ENCODE data around the gene NUP88. TPM values are rescaled to one million over a fixed set of nuclear protein-coding genes. Genes with fewer than 3 reads are reported as not detected.

NUP88 gene
- total RNA-seq (ENCODE audit: low replicate concordance), result 58.8 and 72.4 TPM in 2 replicates
- long read RNA-seq, transcript NUP88-210 (11 exons, 2,081 nt), result minor isoform, 10 of 303 reads
- long read RNA-seq, transcript NUP88-201 (17 exons, 2,194 nt), result minor isoform, 8 of 303 reads
- long read RNA-seq, transcript NUP88-207 (17 exons, 2,916 nt), result major isoform, 174 of 303 reads
- long read RNA-seq, partial matches to known transcripts, result 80 of 303 reads
- long read RNA-seq, other reads (novel, unspliced or antisense), result 31 of 303 reads

GRCh38 chr17:5419356-5419958 lies at the start of gene NUP88:
NUP88 (minus strand) TSS chr17:5419662; CDS start chr17:5419650, 12 bp downstream.
- Mint-ChIP-seq H3K4me1 (ENCODE audit: unreplicated experiment) (peaks cover 16% of the 10 kb centered on the region), H3K4me3 (peak within 1 kb of the TSS; percentile 97), H3K27me3 (no peaks in the 10 kb centered on the region), H3K36me3 (peaks cover 17% of the 10 kb centered on the region), H3K27ac (peak within 1 kb of the TSS; percentile 99), H3K9me3 (no peaks in the 10 kb centered on the region)
- TF ChIP-seq, protein P1, sequence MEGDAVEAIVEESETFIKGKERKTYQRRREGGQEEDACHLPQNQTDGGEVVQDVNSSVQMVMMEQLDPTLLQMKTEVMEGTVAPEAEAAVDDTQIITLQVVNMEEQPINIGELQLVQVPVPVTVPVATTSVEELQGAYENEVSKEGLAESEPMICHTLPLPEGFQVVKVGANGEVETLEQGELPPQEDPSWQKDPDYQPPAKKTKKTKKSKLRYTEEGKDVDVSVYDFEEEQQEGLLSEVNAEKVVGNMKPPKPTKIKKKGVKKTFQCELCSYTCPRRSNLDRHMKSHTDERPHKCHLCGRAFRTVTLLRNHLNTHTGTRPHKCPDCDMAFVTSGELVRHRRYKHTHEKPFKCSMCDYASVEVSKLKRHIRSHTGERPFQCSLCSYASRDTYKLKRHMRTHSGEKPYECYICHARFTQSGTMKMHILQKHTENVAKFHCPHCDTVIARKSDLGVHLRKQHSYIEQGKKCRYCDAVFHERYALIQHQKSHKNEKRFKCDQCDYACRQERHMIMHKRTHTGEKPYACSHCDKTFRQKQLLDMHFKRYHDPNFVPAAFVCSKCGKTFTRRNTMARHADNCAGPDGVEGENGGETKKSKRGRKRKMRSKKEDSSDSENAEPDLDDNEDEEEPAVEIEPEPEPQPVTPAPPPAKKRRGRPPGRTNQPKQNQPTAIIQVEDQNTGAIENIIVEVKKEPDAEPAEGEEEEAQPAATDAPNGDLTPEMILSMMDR (conservative IDR thresholded peaks at IDR 0.05), result no peak
- peak; percentile 97 for DNase-seq (ENCODE audit: extremely low spot score, unreplicated experiment)

DNA sequence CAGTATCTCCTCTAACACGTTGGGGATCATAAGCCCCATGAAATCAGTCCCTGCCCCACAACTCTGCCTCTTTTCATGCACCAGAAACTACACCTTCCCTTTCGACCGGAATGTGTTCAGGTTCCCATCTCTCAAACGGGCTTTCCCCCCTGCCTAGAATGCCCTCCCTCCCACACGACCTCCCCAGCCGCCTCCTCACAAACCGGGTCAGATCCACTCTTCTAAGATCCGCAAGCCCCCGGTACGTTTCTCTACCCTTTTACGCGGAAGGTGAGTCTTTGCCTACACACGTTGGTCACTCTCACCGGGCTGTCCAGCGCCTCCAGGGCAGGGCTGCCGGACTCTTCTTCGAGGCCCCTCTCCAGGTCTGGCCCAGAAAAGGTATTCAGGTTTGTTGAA lies 48.6 kb upstream of the NUP88 start:
- H3K9me3 Mint-ChIP-seq, result no peaks in the 10 kb centered on the region
- peaks cover 6% of the 10 kb centered on the region for H3K36me3 Mint-ChIP-seq
- H3K27ac Mint-ChIP-seq, result peak overlapping the region; percentile 17
- H3K4me3 Mint-ChIP-seq, result peak overlapping the region; percentile 91
- H3K4me1 Mint-ChIP-seq (ENCODE audit: unreplicated experiment), result peaks cover 24% of the 10 kb centered on the region
- no peak for DNase-seq (ENCODE audit: extremely low spot score, unreplicated experiment)
- TF ChIP-seq, protein P1 (conservative IDR thresholded peaks at IDR 0.05), result no peak
- no peaks in the 10 kb centered on the region for H3K27me3 Mint-ChIP-seq

DNA sequence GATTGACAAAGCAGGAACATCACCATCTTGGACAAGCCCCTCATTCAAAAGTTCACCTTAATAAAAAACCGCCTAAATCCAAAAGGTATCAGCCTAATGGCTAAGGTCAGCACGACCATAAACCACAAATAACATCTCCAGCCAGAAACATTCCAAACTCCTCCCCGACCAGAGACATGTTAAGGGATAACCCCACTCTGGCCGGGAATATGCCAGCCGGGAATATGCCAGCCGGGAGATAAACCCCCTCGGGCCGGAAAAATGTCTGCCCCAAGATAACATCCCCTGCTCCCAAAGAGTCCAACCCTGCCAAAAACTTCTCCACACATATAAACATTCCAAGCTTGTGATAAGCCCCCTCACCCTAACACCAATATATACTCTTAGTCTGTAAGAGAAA lies 48.0 kb upstream of the NUP88 start:
- Mint-ChIP-seq H3K27me3 (no peaks in the 10 kb centered on the region), H3K4me1 (ENCODE audit: unreplicated experiment) (peaks cover 24% of the 10 kb centered on the region), H3K36me3 (peaks cover 7% of the 10 kb centered on the region), H3K9me3 (no peaks in the 10 kb centered on the region), H3K27ac (peak overlapping the region; percentile 17), H3K4me3 (peak overlapping the region; percentile 91)
- TF ChIP-seq, protein P1 (conservative IDR thresholded peaks at IDR 0.05), result no peak
- DNase-seq (ENCODE audit: extremely low spot score, unreplicated experiment), result no peak

- DNase-seq (ENCODE audit: extremely low spot score, unreplicated experiment), result no peak
- Mint-ChIP-seq H3K27me3 (no peaks in the 10 kb centered on the region), H3K9me3 (no peaks in the 10 kb centered on the region), H3K36me3 (peaks cover 4% of the 10 kb centered on the region), H3K4me1 (ENCODE audit: unreplicated experiment) (peaks cover 24% of the 10 kb centered on the region), H3K27ac (no peak overlapping the region), H3K4me3 (peak overlapping the region; percentile 91)
- TF ChIP-seq, protein P1 (conservative IDR thresholded peaks at IDR 0.05), result no peak
These were observed 46.8 kb upstream of the NUP88 start for GRCh38 chr17:5466295-5466694.

DNA sequence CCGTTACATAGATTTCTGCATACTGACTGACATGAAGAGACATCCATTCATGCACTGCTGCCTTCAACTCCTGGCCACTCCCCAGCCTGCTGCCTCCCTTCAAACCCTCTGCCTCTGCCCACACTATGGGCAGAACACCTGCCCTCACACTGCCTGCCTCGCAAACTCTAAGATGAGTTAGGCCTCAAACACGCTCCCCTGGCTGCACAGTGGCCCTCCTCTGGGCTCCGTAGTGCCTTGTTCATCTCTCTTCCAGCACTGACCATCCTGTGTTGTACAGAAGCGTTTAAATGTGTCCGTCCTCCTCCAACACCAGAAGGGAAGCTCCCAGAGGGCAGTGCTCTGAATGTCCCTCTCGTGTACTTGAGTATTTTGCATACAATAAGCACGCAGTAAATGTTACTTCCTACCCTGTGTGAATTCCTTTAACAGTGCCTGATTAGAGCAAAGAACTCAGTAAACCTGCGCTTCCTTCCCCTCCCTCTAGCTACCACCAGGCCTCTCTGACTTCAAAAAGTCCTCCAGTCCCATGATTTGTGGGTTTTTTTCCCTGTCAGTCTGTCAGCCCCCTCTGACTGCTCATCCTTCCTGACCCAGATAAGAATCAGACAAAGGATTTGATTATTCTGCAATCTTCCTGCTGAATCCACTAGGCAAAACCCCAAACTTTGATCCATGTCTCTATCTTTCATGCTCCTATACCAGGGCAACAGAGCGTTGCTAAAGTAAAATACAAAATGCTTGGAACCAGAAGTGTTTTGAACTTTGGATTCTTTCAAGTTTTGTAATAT lies 45.5 kb upstream of the NUP88 start:
- no peak for DNase-seq (ENCODE audit: extremely low spot score, unreplicated experiment)
- H3K4me3 Mint-ChIP-seq, result no peak overlapping the region
- no peaks in the 10 kb centered on the region for H3K27me3 Mint-ChIP-seq
- peaks cover 8% of the 10 kb centered on the region for H3K36me3 Mint-ChIP-seq
- peaks cover 24% of the 10 kb centered on the region for H3K4me1 Mint-ChIP-seq (ENCODE audit: unreplicated experiment)
- H3K27ac Mint-ChIP-seq, result no peak overlapping the region
- H3K9me3 Mint-ChIP-seq, result no peaks in the 10 kb centered on the region
- TF ChIP-seq, protein P1 (conservative IDR thresholded peaks at IDR 0.05), result no peak
